Activated naive CD4-positive, alpha-beta T cell (primary cell): ENCODE measurements around the gene POU3F3.

ENCODE experiments used
- DNase-seq, 4 experiments: peaks; one replicate each; lab custom pipeline; 2025; lab: John Stamatoyannopoulos, UW

The POU3F3 gene

GRCh38 chr2:104853534-104854497, at the start of gene POU3F3:
TSS of gene POU3F3 (plus strand) at chr2:104854115. CDS start at chr2:104855511, 1,396 bp downstream.
- peak in 1 of 4 experiments; percentile 25 for DNase-seq

- no peak for DNase-seq
Observed at GRCh38 chr2:104804148-104804890, 49.6 kb upstream of the POU3F3 start.

GRCh38 chr2:104812286-104812685, 41.6 kb upstream of the POU3F3 start:
- DNase-seq, result no peak

- no peak for DNase-seq
Observed at GRCh38 chr2:104816143-104816542, 37.8 kb upstream of the POU3F3 start.

GRCh38 chr2:104818264-104818663, 35.7 kb upstream of the POU3F3 start:
- no peak for DNase-seq

- DNase-seq, result no peak
Observed at GRCh38 chr2:104820126-104820525, 33.8 kb upstream of the POU3F3 start.

- DNase-seq, result no peak
Observed at GRCh38 chr2:104825124-104825865, 28.6 kb upstream of the POU3F3 start.

- DNase-seq, result no peak
Observed at GRCh38 chr2:104826016-104826415, 27.9 kb upstream of the POU3F3 start.

- no peak for DNase-seq
Observed at GRCh38 chr2:104831742-104832141, 22.2 kb upstream of the POU3F3 start.

GRCh38 chr2:104834431-104835153, 19.3 kb upstream of the POU3F3 start:
- DNase-seq, result no peak

- no peak for DNase-seq
Observed at GRCh38 chr2:104836265-104836664, 17.6 kb upstream of the POU3F3 start.

GRCh38 chr2:104836841-104837240, 17.1 kb upstream of the POU3F3 start:
- DNase-seq, result no peak

- no peak for DNase-seq
Observed at GRCh38 chr2:104840156-104840555, 13.8 kb upstream of the POU3F3 start.

GRCh38 chr2:104840893-104841585, 12.9 kb upstream of the POU3F3 start:
- DNase-seq, result no peak

GRCh38 chr2:104841744-104842143, 12.2 kb upstream of the POU3F3 start:
- no peak for DNase-seq

- DNase-seq, result no peak
Observed at GRCh38 chr2:104844807-104845551, 8.9 kb upstream of the POU3F3 start.

GRCh38 chr2:104845552-104845931, 8.4 kb upstream of the POU3F3 start:
- no peak for DNase-seq

GRCh38 chr2:104845946-104846785, 7.7 kb upstream of the POU3F3 start:
- DNase-seq, result no peak
